CD4-positive, alpha-beta T cell treated with Interleukin-15 for 1 hour (primary cell): ENCODE measurements around the gene CBX1.
"Not testable (repeated sequence)": the region's sequence is repeated elsewhere in the genome, so short reads cannot be mapped to it uniquely, and the experiment has no call there.

Experiments
- DNase-seq: peaks from one replicate; pipeline ENCODE4 v3.0.0-alpha.2; 2020

CBX1 gene

DNA sequence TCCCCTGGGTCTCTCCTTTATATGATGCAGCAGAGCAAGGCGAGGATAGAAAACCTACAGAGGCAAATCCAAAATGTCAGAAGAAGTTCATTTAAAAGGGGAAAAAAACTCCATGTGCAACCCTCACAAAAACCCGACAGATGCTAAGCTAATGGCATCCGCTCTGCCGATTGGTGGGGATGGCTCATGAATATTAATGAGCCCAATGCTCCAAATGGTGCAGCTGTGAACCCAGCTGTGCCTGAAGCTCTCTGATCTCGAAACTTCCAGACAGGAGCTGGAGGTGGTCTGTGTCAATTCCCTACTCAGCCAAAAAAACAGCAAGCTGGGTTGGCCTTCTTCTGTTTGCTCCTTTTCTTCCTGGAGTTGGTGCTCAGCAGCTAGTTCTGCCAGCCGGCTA is 21.8 kb upstream of the CBX1 start:
- no peak for DNase-seq

DNA sequence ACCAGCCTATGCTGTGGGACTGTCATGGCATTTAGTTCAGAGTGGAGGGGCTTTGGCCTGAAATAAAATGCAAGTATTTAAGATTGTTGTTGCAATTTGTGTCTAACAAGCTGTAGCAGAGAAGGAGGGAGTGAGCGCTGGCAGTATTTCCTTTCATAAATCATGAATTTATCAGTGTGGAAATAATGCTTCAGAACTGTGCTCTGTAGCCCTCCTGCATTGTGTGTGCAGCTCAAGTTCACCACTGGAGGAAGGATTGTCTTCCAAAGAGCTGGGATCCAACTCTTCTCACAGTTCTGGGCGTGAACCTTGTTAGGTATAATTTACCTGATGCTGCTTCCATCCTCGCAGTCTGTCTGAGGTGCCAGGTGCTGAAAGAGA is 21.4 kb upstream of the CBX1 start:
- no peak for DNase-seq

DNA sequence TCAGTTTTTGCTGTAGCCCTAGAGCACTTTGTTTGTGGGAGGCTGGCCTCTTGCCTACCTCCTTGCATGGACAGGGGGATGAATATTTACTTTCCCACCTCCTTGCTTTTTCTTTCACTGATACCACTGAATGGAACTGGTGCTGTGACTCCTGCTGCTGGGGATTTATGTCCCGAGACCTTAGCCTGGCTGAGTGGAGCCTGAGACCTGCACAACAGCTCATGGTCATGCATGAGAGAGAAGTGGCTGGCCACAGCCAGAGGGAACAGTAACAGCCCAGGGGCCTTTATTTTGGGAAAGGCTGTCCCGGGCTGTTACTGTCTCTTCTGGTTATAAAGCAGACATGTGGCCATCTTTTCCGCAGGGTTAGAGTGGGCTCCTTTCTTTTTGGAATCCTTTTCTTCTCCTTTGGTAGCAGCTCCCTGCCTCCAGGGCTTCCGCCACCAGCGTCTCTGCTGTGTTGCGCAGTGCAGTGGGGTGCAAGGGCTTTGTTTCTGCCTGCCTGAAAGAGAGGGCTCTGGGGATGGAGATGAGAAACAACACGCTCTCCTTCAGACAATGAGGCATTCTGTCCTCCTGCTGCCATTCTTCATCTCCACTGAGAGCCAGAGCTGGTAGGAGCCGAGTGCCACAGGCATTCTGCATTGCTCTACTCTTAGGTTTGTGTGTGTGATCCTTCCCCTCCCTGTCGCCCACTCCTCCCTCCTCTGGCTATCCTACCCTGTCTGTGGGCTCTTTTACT is 20.8 kb upstream of the CBX1 start:
- DNase-seq, result no peak

DNA sequence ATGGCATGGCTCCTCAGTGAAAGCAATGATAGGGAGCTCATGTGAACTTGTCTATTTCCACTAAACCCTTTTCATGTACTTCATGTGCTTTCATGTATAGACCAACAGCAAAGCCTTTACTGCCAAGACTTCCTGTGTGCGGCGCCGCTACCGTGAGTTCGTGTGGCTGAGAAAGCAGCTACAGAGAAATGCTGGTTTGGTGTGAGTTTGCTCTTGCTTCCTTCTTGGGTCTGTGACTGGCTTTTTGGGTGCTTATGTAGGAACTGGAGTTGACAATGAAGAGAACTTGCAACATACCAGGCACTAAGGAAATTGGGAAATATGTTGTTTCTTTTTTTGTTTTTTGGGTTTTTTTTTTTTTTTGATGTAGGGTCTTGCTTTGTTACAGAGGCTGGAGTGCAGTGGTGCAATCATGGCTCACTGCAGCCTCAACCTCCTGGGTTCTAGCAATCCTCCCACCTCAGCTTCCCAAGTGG is 12.0 kb upstream of the CBX1 start:
- DNase-seq, result peak; percentile 54

DNA sequence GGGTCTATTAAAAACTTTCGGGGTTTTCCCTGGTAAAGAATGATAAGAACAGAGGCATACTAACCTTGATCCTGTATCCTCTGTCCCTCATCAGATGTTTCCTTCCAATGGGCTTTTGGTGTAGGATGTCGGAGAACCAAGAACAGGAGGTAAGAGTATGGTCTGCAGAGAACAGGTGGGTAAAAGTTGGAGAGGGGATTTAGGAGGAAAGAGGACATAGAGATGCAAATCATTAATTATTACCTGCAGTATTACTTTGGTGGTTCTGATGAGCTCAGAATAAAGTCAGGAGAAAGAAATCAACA is 10.6 kb upstream of the CBX1 start:
- no peak for DNase-seq

DNA sequence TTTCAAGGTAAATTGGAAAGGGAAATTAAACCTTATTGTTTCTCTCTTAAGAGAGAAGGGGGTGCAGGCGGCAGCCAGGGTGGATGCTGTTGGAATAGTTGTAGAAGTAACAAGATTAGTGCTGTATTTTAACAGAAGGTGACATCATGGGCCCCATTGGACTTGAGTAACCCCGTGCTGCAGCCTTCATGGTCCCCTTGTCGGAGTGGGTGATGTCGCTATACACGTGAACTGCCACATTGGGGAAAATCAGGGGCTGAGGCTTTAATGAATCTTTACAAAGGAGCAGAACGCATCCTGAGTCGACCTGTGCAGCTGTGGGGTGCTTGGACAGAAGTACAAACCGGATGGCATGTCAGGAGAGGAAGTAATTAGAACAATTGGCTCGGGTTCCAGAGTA is 9.5 kb upstream of the CBX1 start:
- DNase-seq, result no peak

DNA sequence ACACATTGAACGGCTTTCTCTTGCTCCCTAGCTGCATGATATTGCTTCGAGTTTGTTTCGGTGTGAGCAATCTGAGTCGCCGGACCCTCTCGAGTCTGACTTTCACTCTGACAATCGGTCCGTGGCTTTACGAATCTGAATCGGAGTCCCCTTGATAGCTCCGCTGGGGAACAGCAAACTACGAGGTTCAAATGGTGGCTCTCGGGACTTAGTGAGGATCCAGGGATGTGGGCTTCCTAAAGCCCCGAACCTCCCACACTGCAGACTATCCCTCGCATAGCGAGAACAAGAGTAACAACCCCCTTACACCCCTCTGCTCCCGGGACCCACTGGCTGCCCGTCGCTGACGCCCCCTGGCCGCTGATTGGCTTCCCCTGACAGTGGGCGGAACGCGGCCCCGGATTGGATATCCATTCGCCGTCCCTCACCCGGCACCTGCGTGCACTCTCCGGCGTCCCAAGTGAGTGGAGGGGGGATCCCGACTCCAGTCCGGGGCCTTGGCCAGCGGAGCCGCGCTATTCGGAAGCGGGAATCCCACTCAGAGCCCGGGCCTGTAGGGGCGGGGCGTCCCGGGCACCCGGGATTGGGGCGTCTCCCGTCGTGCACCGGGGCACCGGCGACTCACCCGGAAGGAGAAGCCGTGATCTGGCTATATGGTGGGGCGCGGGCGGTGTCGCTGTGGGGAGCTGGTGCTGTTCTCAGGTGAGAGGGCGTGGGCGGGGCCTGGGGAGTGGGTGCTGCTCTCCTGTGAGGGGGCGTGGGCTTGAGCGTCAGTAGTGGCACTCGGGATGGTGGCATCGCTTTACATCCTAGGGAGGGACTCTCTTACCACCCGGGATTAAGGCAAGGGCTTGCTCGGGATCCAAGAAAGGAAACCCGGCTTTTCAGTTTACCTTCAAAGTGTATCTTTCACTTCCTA is 6.1 kb upstream of the CBX1 start, which contains the start of gene SNX11:
Gene SNX11, plus strand, starts transcription at position 630 of the 919 bp plus-strand sequence. CDS start 4,278 bp downstream, outside the sequence.
- DNase-seq, result peak; percentile 93

DNA sequence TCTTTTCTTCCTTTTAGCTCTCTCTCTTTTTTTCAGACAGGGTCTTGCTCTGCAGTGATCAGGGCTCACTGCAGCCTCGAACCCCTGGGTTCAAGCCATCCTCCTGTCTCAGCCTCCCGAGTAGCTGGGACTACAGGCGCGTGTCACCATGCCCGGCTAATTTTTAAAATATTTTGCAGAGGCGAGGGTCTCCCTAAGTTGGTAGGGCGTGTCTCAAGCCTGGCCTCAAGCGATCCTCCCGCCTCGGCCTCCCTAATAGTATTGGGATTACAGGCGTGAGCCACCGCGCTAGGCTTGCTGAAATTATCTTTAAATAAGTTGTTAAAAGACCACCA is 5.5 kb upstream of the CBX1 start:
- no peak for DNase-seq

DNA sequence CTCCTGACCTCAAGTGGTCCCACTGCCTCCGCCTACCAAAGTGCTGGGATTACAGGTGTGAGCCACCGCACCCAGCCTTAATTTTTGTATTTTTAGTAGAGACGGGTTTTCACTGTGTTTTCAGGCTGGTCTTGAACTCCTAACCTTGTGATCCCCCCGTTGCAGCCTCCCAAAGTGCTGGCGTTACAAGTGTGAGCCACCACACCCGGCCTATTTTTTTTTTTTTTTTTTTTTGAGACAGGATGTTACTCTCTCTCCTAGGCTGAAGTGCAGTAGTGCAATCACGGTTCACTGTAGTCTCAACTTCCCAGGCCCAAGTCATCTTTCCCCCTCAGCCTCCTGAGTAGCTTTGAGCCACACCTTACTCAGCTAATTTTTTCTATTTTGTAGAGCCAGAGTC is 3.2 kb upstream of the CBX1 start:
- DNase-seq, result no peak

DNA sequence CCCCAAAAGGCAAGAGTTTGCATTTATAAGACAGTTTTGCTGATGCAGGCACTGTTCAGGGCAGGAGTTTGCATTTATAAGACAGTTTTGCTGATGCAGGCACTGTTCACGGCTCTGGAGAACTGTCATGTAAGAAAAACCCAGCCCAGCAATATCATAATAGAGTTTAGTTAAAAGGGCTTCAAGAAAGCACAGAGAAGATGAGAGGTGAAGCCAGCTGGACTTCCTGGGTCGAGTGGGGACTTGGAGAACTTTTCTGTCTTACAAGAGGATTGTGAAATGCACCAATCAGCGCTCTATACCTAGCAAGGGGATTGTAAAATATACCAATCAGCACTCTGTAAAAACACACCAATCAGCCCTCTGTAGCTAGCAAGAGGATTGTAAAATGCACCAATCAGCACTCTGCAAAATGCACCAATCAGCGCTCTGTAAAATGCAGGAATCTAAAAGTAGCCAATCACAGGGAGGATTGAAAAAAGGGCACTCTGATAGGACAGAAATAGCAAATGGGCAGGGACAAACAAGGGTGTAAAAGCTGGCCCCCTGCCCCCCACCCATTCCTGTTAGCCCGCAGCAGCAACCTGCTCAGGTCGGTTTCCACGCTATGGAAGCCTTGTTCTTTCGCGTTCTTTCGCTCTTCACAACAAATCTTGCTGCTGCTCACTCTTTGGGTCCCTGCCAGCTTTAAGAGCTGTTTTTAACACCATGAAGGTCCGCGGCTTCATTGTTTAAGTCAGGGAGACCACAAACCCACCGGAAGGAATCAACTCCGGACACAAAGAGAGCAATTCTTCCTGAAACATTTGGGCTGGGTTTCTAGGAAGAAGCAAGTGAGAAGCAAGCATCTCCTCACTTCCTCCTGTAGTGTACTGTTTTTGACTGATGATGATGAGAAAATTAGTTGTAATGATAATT is 1.8 kb upstream of the CBX1 start:
- DNase-seq, result peak; percentile 57

DNA sequence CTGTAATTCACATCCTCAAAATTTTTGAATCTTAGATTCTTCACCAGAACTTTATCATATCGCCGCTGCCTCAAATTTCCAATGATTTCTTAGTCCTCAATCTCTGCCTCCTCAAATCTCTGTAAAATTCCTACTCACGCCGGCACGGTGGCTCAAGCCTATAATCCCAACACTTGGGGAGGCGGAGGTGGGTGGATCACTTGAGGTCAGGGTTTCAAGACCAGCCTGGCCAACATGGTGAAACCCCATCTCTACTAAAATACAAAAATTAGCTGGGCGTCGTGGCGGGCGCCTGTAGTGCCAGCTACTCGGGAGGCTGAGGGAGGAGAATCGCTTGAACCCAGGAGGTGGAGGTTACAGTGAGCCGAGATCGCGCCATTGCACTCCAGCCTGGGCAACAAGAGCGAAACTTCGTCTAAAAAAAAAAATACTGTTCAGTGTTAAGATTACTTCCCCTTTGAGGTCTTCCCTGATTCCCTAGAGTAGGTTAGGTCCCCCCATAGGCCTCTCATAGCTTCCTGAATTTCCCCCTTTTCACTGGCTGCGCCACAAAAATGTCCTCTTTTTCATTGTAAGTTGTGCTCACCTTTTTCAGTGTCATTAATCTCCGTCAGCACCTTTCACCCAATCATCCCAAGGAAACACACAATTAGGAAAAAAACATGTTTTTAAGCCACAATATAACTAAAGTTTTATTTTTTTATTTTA is 919 bp upstream of the CBX1 start:
- no peak for DNase-seq

DNA sequence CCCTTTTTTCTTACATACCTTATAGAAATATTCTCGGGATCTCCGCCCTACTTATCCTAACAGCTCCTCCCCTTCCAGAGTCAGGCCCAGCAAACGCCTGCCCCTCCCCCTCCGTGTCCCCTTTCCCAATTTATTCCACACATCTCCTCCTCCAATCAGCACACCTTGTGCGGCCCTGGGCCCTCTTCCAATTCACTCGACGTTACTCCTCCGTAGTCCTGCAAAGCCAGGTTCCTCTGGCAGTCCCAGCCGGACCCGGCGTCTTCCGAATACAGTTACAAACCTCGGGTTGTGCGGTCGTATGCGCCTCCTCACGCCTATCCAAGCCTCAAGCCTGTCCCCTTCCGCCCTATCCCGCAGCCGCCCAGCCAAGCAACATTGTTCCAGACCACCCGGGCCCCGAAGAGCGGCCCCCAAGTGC is 677 bp downstream of the CBX1 start:
- DNase-seq, result no peak

DNA sequence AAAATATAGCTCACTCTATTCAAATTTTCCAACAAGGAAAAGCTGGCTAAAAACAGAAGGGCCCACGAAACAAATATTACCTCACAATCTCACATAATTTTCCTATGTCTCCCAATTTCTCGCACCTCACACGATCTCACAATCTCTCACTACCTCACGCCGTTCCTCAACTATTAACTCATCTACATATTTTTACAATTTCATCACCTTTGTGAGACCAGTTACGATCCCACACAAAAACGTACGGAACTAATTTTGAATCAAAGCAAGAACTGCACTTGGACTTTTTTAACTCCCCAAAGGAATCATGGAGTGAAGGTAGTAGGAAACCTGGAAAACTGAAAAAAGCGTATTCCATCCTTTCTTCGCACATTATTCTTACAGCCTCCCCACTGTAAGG is 1.1 kb downstream of the CBX1 start:
- DNase-seq, result no peak

DNA sequence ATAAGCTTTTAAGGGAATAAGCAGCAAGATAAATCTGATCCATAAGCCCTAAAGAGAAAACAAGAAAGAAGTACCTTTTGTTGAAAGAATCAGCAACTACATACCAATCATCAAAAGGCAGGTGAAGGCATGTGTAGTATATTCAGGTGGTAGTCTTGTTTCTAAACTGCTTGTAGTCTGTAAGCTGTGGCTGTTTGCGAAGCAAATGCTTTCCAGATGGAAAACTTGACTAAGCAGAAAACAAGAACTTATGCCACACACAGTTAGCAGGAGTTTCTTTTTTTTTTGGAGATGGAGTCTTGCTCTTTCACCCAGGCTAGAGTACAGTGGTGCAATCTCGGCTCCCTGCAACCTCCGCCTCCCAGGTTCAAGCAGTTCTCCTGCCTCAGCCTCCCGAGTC is 5.7 kb downstream of the CBX1 start:
- no peak for DNase-seq

DNA sequence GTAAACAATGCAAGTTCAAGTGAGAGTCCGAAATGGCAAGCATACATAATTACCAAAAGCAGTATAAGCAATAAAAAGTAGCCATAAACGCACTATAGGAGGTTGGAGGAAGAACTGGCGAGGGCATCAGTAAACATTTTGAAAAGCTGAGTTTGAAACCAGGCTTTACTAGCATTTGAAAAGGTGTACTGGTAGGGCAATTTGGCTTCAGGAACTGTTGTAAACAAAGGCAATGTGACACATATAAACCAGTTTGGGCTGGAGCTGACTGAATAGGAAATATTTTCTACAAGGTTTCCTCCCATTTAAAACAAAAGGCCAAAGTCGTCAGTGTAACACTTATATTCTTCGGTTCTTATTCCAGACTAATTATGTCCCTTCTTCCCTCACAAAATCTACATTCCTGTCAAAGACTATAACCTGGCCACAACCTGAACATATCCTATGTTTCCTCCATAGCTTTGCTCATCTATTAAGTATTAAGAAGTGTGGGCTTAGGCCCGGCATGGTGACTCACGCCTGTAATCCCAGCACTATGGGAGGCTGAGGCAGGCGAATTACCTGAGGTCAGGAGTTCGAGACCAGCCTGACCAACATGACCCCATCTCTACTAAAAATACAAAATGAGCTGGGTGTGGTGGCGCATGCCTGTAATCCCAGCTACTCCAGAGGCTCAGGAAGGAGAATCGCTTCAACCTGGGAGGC is 7.8 kb downstream of the CBX1 start:
- DNase-seq, result no peak

DNA sequence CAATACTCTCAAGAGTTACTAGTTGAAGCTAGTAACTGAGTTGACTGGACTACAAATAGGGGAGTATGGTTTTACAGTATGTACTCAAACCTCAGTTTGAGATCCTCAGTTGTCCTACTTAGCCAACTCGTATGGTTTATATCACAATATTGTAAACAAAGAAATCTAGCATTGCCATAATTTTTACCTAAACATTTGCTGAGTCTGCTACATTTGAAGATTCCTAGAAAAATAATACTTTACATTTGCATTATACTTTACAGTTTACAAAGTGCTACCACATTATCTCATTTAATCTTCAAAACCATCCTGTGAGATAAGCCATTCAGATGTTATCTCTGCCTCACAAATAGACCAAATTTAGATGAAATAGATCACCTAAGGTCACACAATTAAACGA is 16.3 kb downstream of the CBX1 start:
- DNase-seq, result no peak

DNA sequence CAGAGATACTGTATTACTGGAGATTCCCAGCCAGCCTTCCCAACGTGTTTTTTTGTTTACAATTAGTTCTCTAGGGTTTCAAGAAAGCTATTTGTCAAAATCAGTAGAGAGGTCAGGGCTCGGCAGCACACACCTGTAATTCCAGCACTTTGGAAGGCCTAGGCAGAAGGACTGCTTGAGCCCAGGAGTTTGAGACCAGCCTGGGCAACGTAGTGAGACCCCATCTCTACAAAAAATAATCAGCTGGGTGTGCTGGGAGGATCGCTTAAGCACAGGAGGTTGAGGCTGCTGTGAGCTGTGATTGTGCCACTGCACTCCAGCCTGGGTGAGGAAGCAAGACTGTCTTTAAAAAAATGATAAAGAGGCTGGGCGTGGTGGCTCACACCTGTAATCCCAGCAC is 19.4 kb downstream of the CBX1 start:
- no peak for DNase-seq

DNA sequence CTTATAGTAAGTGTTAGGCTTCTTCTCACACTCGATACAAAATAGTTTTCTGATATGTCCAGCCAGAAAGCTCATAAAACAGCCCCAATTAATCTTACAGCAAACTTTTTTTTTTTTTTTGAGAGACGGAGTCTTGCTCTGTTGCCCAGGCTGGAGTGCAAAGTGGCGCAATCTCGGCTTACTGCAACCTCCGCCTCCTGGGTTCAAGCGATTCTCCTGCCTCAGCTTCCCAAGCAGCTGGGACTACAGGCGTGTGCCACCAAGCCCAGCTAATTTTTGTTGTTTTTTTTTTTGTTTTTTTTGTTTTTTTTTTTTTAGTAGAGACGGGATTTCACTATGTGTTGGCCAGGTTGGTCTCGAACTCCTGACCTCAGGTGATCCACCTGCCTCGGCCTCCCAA is 24.1 kb downstream of the CBX1 start:
- not testable (repeated sequence) for DNase-seq

DNA sequence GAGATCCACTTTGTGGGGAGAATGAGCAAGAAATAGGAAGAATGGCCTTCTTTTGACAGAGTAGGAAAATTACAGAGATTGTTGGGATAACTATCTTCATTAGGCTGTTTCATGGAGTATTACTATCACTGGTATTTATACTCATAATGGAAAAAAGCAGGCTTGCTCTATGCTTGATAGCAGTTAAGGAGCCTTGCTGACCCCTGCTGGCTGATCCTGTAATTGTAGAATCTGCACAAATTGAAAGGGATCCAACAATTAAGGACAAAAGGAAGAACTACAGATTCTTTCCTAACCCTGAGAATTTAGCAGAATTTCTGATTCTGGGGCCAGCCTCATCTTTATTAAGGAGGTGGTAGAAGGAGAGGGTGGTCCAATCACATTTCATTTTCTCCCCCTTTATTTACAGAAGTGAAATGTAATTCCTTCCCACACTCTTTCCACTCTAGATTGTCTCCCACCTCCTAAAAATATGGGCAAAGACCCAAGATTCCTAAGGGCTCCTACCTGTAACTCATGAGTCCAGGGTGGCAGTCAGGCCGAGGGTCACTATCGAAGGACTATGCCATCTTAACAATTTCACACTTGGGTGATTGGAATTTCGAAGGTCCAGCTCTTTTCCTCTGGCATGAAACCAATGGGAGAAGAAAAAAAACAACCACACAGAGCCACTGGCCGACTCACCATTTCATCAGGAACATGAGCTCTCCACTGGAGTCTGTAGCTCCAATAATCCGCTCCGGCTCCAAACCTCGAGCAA is 26.8 kb downstream of the CBX1 start:
- peak; percentile 66 for DNase-seq

DNA sequence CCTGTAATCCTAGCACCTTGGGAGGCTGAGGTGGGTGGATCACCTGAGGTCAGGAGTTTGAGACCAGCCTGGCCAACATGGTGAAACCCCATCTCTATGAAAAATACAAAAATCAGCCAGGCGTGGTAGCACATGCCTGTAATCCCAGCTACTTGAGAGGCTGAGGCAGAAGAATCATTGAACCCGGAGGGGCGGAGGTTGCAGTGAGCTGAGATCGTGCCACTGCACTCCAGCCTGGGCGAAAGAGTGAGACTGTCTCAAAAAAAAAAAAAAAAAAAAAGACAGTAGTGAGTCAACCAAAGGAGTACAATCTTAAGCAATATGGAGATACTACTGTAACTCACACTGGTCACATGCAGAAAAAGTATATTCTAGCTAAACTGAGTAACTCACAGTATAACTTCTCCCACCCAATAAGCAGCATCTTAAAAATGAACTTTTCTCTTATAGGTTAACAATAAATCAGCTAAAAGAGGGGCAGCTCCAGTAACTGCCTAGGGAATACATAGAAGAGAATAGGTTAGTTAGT is 27.6 kb downstream of the CBX1 start:
- not testable (repeated sequence) for DNase-seq

DNA sequence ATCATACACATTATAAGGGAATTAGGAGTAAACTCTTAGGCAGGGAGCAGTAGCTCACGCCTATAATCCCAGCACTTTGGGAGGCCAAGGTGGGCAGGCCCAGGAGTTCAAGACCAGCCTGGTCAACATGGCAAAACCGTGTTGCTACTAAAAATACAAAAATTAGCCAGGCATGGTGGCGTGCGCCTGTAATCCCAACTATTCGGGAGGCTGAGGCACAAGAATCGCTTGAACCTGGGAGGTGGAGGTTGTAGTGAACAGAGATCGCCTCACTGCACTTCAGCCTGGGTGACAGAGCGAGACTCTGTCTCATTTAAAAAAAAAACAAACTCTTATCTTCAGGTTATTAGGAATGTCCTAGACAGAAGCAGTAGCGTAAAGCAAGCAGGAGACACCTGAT is 28.5 kb downstream of the CBX1 start:
- not testable (repeated sequence) for DNase-seq
